ENCODE results near the gene PLLP. TPM values are rescaled to one million over a fixed set of nuclear protein-coding genes. Genes with fewer than 3 reads are reported as not detected.

The PLLP gene
- polyA plus RNA-seq, 3 donors from 2014 or later: 0.21 to 0.57 (median 0.33) TPM

GRCh38 chr16:57297856-57298255 lies 13.4 kb upstream of the PLLP start:
- peaks cover 0 to 2% (median 0%) of the 10 kb centered on the region in 3 donors for H3K27me3 Mint-ChIP-seq (ENCODE audit: low read depth in 3 of 3)
- no peaks in the 10 kb centered on the region for H3K36me3 Mint-ChIP-seq
- H3K4me1 Mint-ChIP-seq: peaks cover 0 to 10% of the 10 kb centered on the region in 2 donors
- peak in 2 of 3 donors; percentile 20 to 40 for DNase-seq
- no peaks in the 10 kb centered on the region for H3K9me3 Mint-ChIP-seq
- peak overlapping the region in 2 of 6 donors; percentile 31 to 86 for H3K27ac Mint-ChIP-seq
- peak overlapping the region in 3 of 5 donors; percentile 18 to 72 (median 61) for H3K4me3 Mint-ChIP-seq

- peaks cover 3 to 6% of the 10 kb centered on the region in 2 donors for H3K4me1 Mint-ChIP-seq
- DNase-seq: no peak
- H3K27ac Mint-ChIP-seq: no peak overlapping the region
- no peaks in the 10 kb centered on the region for H3K36me3 Mint-ChIP-seq
- H3K4me3 Mint-ChIP-seq: no peak overlapping the region
- peaks cover 4 to 13% (median 5%) of the 10 kb centered on the region in 3 donors for H3K27me3 Mint-ChIP-seq (ENCODE audit: low read depth in 3 of 3)
- H3K9me3 Mint-ChIP-seq: no peaks in the 10 kb centered on the region
Observed at GRCh38 chr16:57289391-57290257, 5.2 kb upstream of the PLLP start.

GRCh38 chr16:57285379-57285778 lies 907 bp upstream of the PLLP start:
- H3K4me1 Mint-ChIP-seq: peaks cover 5 to 6% of the 10 kb centered on the region in 2 donors
- H3K27me3 Mint-ChIP-seq (ENCODE audit: low read depth in 3 of 3): peaks cover 7 to 15% (median 14%) of the 10 kb centered on the region in 3 donors
- peaks cover 0 to 1% (median 0%) of the 10 kb centered on the region in 6 donors for H3K9me3 Mint-ChIP-seq
- H3K36me3 Mint-ChIP-seq: no peaks in the 10 kb centered on the region
- DNase-seq: no peak
- H3K4me3 Mint-ChIP-seq: peak overlapping the region in 4 of 5 donors; percentile 21 to 65 (median 58)
- no peak overlapping the region for H3K27ac Mint-ChIP-seq

- H3K4me1 Mint-ChIP-seq: peaks cover 5 to 6% of the 10 kb centered on the region in 2 donors
- H3K4me3 Mint-ChIP-seq: peak overlapping the region; percentile 58 to 79 (median 65)
- no peak overlapping the region for H3K27ac Mint-ChIP-seq
- no peaks in the 10 kb centered on the region for H3K36me3 Mint-ChIP-seq
- DNase-seq: no peak
- peaks cover 0 to 1% (median 0%) of the 10 kb centered on the region in 6 donors for H3K9me3 Mint-ChIP-seq
- peaks cover 7 to 16% (median 15%) of the 10 kb centered on the region in 3 donors for H3K27me3 Mint-ChIP-seq (ENCODE audit: low read depth in 3 of 3)
Observed at GRCh38 chr16:57284952-57285363, 486 bp upstream of the PLLP start.

- Mint-ChIP-seq H3K9me3 (peaks cover 0 to 1% (median 0%) of the 10 kb centered on the region in 6 donors), H3K4me1 (peaks cover 5 to 6% of the 10 kb centered on the region in 2 donors), H3K27ac (no peak overlapping the region), H3K27me3 (ENCODE audit: low read depth in 3 of 3) (peaks cover 7 to 16% (median 15%) of the 10 kb centered on the region in 3 donors), H3K36me3 (no peaks in the 10 kb centered on the region), H3K4me3 (peak overlapping the region; percentile 51 to 78 (median 71))
- no peak for DNase-seq
Observed at GRCh38 chr16:57283959-57284208, 588 bp downstream of the PLLP start.

GRCh38 chr16:57283214-57283958 lies 1.1 kb downstream of the PLLP start:
- no peak overlapping the region for H3K27ac Mint-ChIP-seq
- H3K36me3 Mint-ChIP-seq: no peaks in the 10 kb centered on the region
- H3K9me3 Mint-ChIP-seq: peaks cover 0 to 1% (median 0%) of the 10 kb centered on the region in 6 donors
- H3K27me3 Mint-ChIP-seq (ENCODE audit: low read depth in 3 of 3): peaks cover 7 to 16% (median 15%) of the 10 kb centered on the region in 3 donors
- peaks cover 5 to 6% of the 10 kb centered on the region in 2 donors for H3K4me1 Mint-ChIP-seq
- H3K4me3 Mint-ChIP-seq: peak overlapping the region; percentile 51 to 78 (median 71)
- no peak for DNase-seq

GRCh38 chr16:57282510-57283213 lies 1.8 kb downstream of the PLLP start:
- Mint-ChIP-seq H3K9me3 (peaks cover 0 to 1% (median 0%) of the 10 kb centered on the region in 6 donors), H3K36me3 (no peaks in the 10 kb centered on the region), H3K4me1 (peaks cover 10% of the 10 kb centered on the region in 2 donors), H3K27me3 (ENCODE audit: low read depth in 3 of 3) (peaks cover 3 to 16% (median 14%) of the 10 kb centered on the region in 3 donors), H3K27ac (no peak overlapping the region), H3K4me3 (peak overlapping the region in 3 of 5 donors; percentile 17 to 73 (median 35))
- no peak for DNase-seq

- DNase-seq: no peak
Observed at GRCh38 chr16:57281791-57282190, 2.7 kb downstream of the PLLP start.

GRCh38 chr16:57279780-57280638 lies 4.5 kb downstream of the PLLP start:
- Mint-ChIP-seq H3K27ac (no peak overlapping the region), H3K4me1 (peaks cover 15 to 18% of the 10 kb centered on the region in 2 donors), H3K9me3 (peaks cover 0 to 1% (median 0%) of the 10 kb centered on the region in 6 donors), H3K27me3 (ENCODE audit: low read depth in 3 of 3) (peaks cover 3 to 17% (median 8%) of the 10 kb centered on the region in 3 donors), H3K36me3 (no peaks in the 10 kb centered on the region), H3K4me3 (no peak overlapping the region)
- no peak for DNase-seq

More at GRCh38 chr16:57281791-57282190, 2.7 kb downstream of the PLLP start:
- H3K9me3 Mint-ChIP-seq: peaks cover 0 to 1% (median 0%) of the 10 kb centered on the region in 6 donors
- H3K27me3 Mint-ChIP-seq (ENCODE audit: low read depth in 3 of 3): peaks cover 3 to 17% (median 15%) of the 10 kb centered on the region in 3 donors
- peaks cover 12 to 16% of the 10 kb centered on the region in 2 donors for H3K4me1 Mint-ChIP-seq
- H3K36me3 Mint-ChIP-seq: no peaks in the 10 kb centered on the region
- no peak overlapping the region for H3K27ac Mint-ChIP-seq
- peak overlapping the region in 1 of 5 donors; percentile 10 for H3K4me3 Mint-ChIP-seq

- Mint-ChIP-seq H3K4me1 (peaks cover 10 to 14% of the 10 kb centered on the region in 2 donors), H3K27me3 (ENCODE audit: low read depth in 3 of 3) (peaks cover 2 to 14% (median 3%) of the 10 kb centered on the region in 3 donors), H3K27ac (no peak overlapping the region), H3K9me3 (peaks cover 0 to 1% (median 0%) of the 10 kb centered on the region in 6 donors), H3K36me3 (no peaks in the 10 kb centered on the region), H3K4me3 (no peak overlapping the region)
- DNase-seq: no peak
Observed at GRCh38 chr16:57278494-57278893, 6.0 kb downstream of the PLLP start.

- DNase-seq: no peak
- Mint-ChIP-seq H3K4me3 (no peak overlapping the region), H3K27ac (no peak overlapping the region), H3K27me3 (ENCODE audit: low read depth in 3 of 3) (peaks cover 2 to 10% (median 2%) of the 10 kb centered on the region in 3 donors), H3K9me3 (no peaks in the 10 kb centered on the region), H3K36me3 (no peaks in the 10 kb centered on the region), H3K4me1 (peaks cover 10 to 14% of the 10 kb centered on the region in 2 donors)
Observed at GRCh38 chr16:57277586-57277985, 6.9 kb downstream of the PLLP start.

- DNase-seq: no peak
- no peaks in the 10 kb centered on the region for H3K36me3 Mint-ChIP-seq
- peaks cover 10 to 14% of the 10 kb centered on the region in 2 donors for H3K4me1 Mint-ChIP-seq
- no peak overlapping the region for H3K27ac Mint-ChIP-seq
- H3K4me3 Mint-ChIP-seq: no peak overlapping the region
- peaks cover 2 to 9% (median 2%) of the 10 kb centered on the region in 3 donors for H3K27me3 Mint-ChIP-seq (ENCODE audit: low read depth in 3 of 3)
- no peaks in the 10 kb centered on the region for H3K9me3 Mint-ChIP-seq
Observed at GRCh38 chr16:57276596-57276995, 7.9 kb downstream of the PLLP start.
